Activated naive CD4-positive, alpha-beta T cell treated with anti-CD3 and anti-CD28 coated beads, Interleukin-2, amount 50 U/mL, for 72 hours (primary cell): ENCODE results near the gene IL4R. TPM values are rescaled to one million over a fixed set of nuclear protein-coding genes. Genes with fewer than 3 reads are reported as not detected.

Experiments used
- ATAC-seq, 2 donors: fragments of 150-1000 bp; cut with Tn5 transposase; 2 replicates each; pipeline ENCODE4 v1.10.0; 2021; ENCODE audit warnings: mild to moderate bottlenecking in 2 of 2, moderate library complexity in 2 of 2
- DNase-seq, 2 donors: peaks; one replicate each; pipeline ENCODE4 v3.0.0; 2021 to 2022; ENCODE audit warnings: low spot score in 2 of 2
- H3K27ac Mint-ChIP-seq, 2 donors: one replicate each; pipeline ENCODE4 v1.8.0; 2022; ENCODE audit warnings: mild to moderate bottlenecking in 2 of 2, mixed read lengths in 2 of 2
- H3K36me3 Mint-ChIP-seq, 2 donors: one replicate each; pipeline ENCODE4 v1.8.0; 2022; ENCODE audit warnings: mixed read lengths in 2 of 2
- H3K9me3 Mint-ChIP-seq, 2 donors: one replicate each; pipeline ENCODE4 v1.8.0; 2022; ENCODE audit warnings: mixed read lengths in 2 of 2
- total RNA-seq, 2 donors: library from RNA; stranded (reverse); gene quantifications; one replicate each; pipeline ENCODE4 v1.2.3, GENCODE V29; 2022

The IL4R gene
- total RNA-seq, 2 donors from 2014 or later = 166 to 218 TPM

- Mint-ChIP-seq H3K36me3 (peaks cover 19 to 53% of the 10 kb centered on the region in 2 donors), H3K9me3 (peaks cover 8 to 15% of the 10 kb centered on the region in 2 donors), H3K27ac (peak overlapping the region; percentile 97 to 98)
- DNase-seq (no peak), ATAC-seq (no peak)
Measured at GRCh38 chr16:27368358-27368722, 54.6 kb downstream of the IL4R start.

GRCh38 chr16:27369806-27370205 lies 56.0 kb downstream of the IL4R start:
- Mint-ChIP-seq H3K36me3 (peaks cover 10 to 38% of the 10 kb centered on the region in 2 donors), H3K27ac (peak overlapping the region; percentile 20 to 98), H3K9me3 (peaks cover 8 to 15% of the 10 kb centered on the region in 2 donors)
- peak in 1 of 2 donors; percentile 75 for DNase-seq
- ATAC-seq = peak in 1 of 2 donors; percentile 23

GRCh38 chr16:27370318-27370717 lies 56.5 kb downstream of the IL4R start:
- peak overlapping the region; percentile 39 to 98 for H3K27ac Mint-ChIP-seq
- DNase-seq (no peak), ATAC-seq (no peak)
- peaks cover 8 to 15% of the 10 kb centered on the region in 2 donors for H3K9me3 Mint-ChIP-seq
- H3K36me3 Mint-ChIP-seq = peaks cover 10 to 33% of the 10 kb centered on the region in 2 donors

GRCh38 chr16:27373312-27373711 lies 59.5 kb downstream of the IL4R start:
- Mint-ChIP-seq H3K9me3 (peaks cover 8 to 15% of the 10 kb centered on the region in 2 donors), H3K27ac (no peak overlapping the region), H3K36me3 (peaks cover 10 to 24% of the 10 kb centered on the region in 2 donors)
- no peak for ATAC-seq
- no peak for DNase-seq

- DNase-seq = no peak
- ATAC-seq = peak; percentile 30 to 55
- no peak overlapping the region for H3K27ac Mint-ChIP-seq
- H3K9me3 Mint-ChIP-seq = peaks cover 8 to 15% of the 10 kb centered on the region in 2 donors
- H3K36me3 Mint-ChIP-seq = peaks cover 10 to 20% of the 10 kb centered on the region in 2 donors
Measured at GRCh38 chr16:27374221-27374803, 60.5 kb downstream of the IL4R start.

- H3K27ac Mint-ChIP-seq = no peak overlapping the region
- DNase-seq = peak; percentile 60 to 76
- peak; percentile 59 to 69 for ATAC-seq
- H3K36me3 Mint-ChIP-seq = peaks cover 9 to 16% of the 10 kb centered on the region in 2 donors
- H3K9me3 Mint-ChIP-seq = peaks cover 8 to 9% of the 10 kb centered on the region in 2 donors
Measured at GRCh38 chr16:27374804-27375425, 61.1 kb downstream of the IL4R start.

GRCh38 chr16:27377666-27378485 lies 64.1 kb downstream of the IL4R start:
- no peak for DNase-seq
- Mint-ChIP-seq H3K27ac (peak overlapping the region; percentile 84 to 97), H3K9me3 (peaks cover 0 to 3% of the 10 kb centered on the region in 2 donors), H3K36me3 (peaks cover 0 to 23% of the 10 kb centered on the region in 2 donors)
- peak; percentile 4 to 10 for ATAC-seq

- Mint-ChIP-seq H3K36me3 (peaks cover under 1 to 32% of the 10 kb centered on the region in 2 donors), H3K9me3 (peaks cover 0 to 8% of the 10 kb centered on the region in 2 donors), H3K27ac (peak overlapping the region; percentile 84 to 97)
- ATAC-seq (peak; percentile 19 to 61), DNase-seq (peak; percentile 55 to 64)
Measured at GRCh38 chr16:27378871-27379481, 65.2 kb downstream of the IL4R start.

- Mint-ChIP-seq H3K36me3 (peaks cover 9 to 41% of the 10 kb centered on the region in 2 donors), H3K9me3 (peaks cover 0 to 17% of the 10 kb centered on the region in 2 donors), H3K27ac (no peak overlapping the region)
- ATAC-seq (no peak), DNase-seq (no peak)
Measured at GRCh38 chr16:27379919-27380318, 66.1 kb downstream of the IL4R start.

GRCh38 chr16:27381236-27381635 lies 67.5 kb downstream of the IL4R start:
- peaks cover 0 to 18% of the 10 kb centered on the region in 2 donors for H3K9me3 Mint-ChIP-seq
- no peak overlapping the region for H3K27ac Mint-ChIP-seq
- ATAC-seq (no peak), DNase-seq (no peak)
- peaks cover 9 to 44% of the 10 kb centered on the region in 2 donors for H3K36me3 Mint-ChIP-seq

GRCh38 chr16:27381974-27382855 lies 68.4 kb downstream of the IL4R start:
- peak overlapping the region; percentile 29 to 72 for H3K27ac Mint-ChIP-seq
- ATAC-seq = no peak
- H3K9me3 Mint-ChIP-seq = peaks cover 0 to 26% of the 10 kb centered on the region in 2 donors
- no peak for DNase-seq
- peaks cover 9 to 51% of the 10 kb centered on the region in 2 donors for H3K36me3 Mint-ChIP-seq

- H3K27ac Mint-ChIP-seq = no peak overlapping the region
- peaks cover 0 to 30% of the 10 kb centered on the region in 2 donors for H3K9me3 Mint-ChIP-seq
- no peak for DNase-seq
- no peak for ATAC-seq
- peaks cover 9 to 59% of the 10 kb centered on the region in 2 donors for H3K36me3 Mint-ChIP-seq
Measured at GRCh38 chr16:27383556-27384243, 69.9 kb downstream of the IL4R start.

- H3K9me3 Mint-ChIP-seq = peaks cover under 1 to 36% of the 10 kb centered on the region in 2 donors
- H3K36me3 Mint-ChIP-seq = peaks cover 9 to 67% of the 10 kb centered on the region in 2 donors
- DNase-seq (no peak), ATAC-seq (no peak)
- H3K27ac Mint-ChIP-seq = no peak overlapping the region
Measured at GRCh38 chr16:27384425-27384824, 70.7 kb downstream of the IL4R start.

GRCh38 chr16:27385398-27385797 lies 71.6 kb downstream of the IL4R start:
- no peak for DNase-seq
- Mint-ChIP-seq H3K36me3 (peaks cover 9 to 70% of the 10 kb centered on the region in 2 donors), H3K27ac (no peak overlapping the region), H3K9me3 (peaks cover 3 to 39% of the 10 kb centered on the region in 2 donors)
- ATAC-seq = no peak

- H3K36me3 Mint-ChIP-seq = peaks cover 13 to 70% of the 10 kb centered on the region in 2 donors
- peak overlapping the region in 1 of 2 donors; percentile 91 for H3K27ac Mint-ChIP-seq
- ATAC-seq (no peak), DNase-seq (no peak)
- peaks cover 8 to 42% of the 10 kb centered on the region in 2 donors for H3K9me3 Mint-ChIP-seq
Measured at GRCh38 chr16:27386674-27387073, 72.9 kb downstream of the IL4R start.
